Tibial artery (tissue), 4 donors: ENCODE data around the gene CIDEB.
A peak's percentile ranks its signal among the peaks of the same experiment; 100 is the strongest.
"Not testable (repeated sequence)": the region's sequence is repeated elsewhere in the genome, so short reads cannot be mapped to it uniquely, and the experiment has no call there.

Source experiments
- DNase-seq, 2 donors: peaks; one replicate each; pipeline ENCODE4 v3.0.0-alpha.2; 2019
- H3K27ac ChIP-seq, 2 donors: fragments of 200-600 bp; sonication (generic) in 1 of 2; 1 replicate in 1 of 2; 2 replicates in 1 of 2; pipeline ENCODE4 v1.5.1; 2018 to 2019; ENCODE audit warnings: mild to moderate bottlenecking in 1 of 2
- H3K27me3 ChIP-seq, 2 donors: fragments of 200-600 bp; sonication (generic) in 1 of 2; one replicate each; pipeline versions ENCODE4 v1.5.1 to v1.6.0; 2016 to 2019
- H3K36me3 ChIP-seq, 3 donors: fragments of 200-600 bp; sonication (generic) in 2 of 3; one replicate each; pipeline ENCODE4 v1.5.1; 2016 to 2019; ENCODE audit warnings: mild to moderate bottlenecking in 2 of 3
- H3K4me1 ChIP-seq, 4 donors: fragments of 200-600 bp; sonication (generic) in 2 of 4; 1 replicate in 3 of 4; 2 replicates in 1 of 4; pipeline ENCODE4 v1.5.1; 2016 to 2019
- H3K4me3 ChIP-seq, 2 donors: fragments of 200-600 bp; sonication (generic) in 1 of 2; 1 replicate in 1 of 2; 2 replicates in 1 of 2; pipeline ENCODE4 v1.5.1; 2018 to 2019; ENCODE audit warnings: mild to moderate bottlenecking in 2 of 2
- H3K9me3 ChIP-seq, 3 donors: fragments of 200-600 bp; sonication (generic) in 1 of 3; one replicate each; pipeline ENCODE4 v1.5.1; 2016 to 2019
- intact Hi-C: fragments of 100-400 bp; cut with DNase I; formaldehyde crosslinking; loops from one replicate; pipeline ENCODE4 v1.15.0; 2023; ENCODE audit warnings: low total_unique reads
- TF ChIP-seq, protein P1 (sequence below), 2 experiments: fragments of 200-600 bp in 1 of 2; fragments of 450-650 bp in 1 of 2; IDR thresholded peaks; one replicate each; pipeline ENCODE4 v1.5.1; 2017 to 2019; ENCODE audit warnings: antibody characterized with exemption in 2 of 2, mild to moderate bottlenecking in 1 of 2, moderate library complexity in 1 of 2

The CIDEB gene, protein sequence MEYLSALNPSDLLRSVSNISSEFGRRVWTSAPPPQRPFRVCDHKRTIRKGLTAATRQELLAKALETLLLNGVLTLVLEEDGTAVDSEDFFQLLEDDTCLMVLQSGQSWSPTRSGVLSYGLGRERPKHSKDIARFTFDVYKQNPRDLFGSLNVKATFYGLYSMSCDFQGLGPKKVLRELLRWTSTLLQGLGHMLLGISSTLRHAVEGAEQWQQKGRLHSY

DNA sequence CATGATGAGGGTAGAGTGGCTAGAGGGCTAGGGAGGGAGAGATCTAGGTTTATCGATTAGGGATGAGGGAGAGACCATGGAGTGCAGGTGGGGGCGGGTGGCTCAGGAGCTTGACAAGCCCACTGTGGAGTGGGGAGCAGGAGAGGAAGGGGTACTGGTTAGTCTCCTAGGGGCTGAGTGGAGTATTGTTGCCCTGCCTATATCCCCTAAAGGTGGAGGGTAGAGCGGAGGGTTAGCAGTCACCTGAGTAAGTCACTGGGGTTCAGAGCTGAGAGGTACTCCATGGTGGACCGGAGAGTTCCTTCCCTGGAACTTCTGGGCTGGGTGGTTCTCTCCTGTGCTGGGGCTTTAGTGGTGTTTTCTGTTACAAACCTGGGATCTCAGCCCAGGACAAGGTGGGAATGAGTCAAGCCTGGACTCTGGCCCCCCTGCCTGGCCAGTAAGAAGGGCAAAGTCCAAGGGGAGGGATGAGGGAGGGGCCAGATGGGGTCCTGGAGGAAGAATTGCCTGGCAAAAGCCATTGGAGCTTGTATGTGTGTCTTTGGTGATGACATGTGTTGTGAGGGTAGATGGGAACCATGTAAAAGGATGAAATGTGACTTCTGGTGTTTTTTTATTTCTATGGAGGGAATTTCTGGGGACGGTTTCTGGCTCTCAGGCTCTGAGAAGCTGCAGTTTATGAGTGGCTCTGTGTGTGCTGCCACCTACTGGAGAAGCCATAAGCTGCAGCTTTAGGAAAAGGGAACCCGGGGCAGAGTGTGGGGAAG, at the start of gene CIDEB:
CIDEB (minus strand) TSS at position 403 of the 767 bp plus-strand sequence; CDS start at position 284, 119 bp downstream.
- DNase-seq: peak in 1 of 2 donors; percentile 61
- peaks cover 37 to 51% (median 46%) of the 10 kb centered on the region in 3 donors for H3K36me3 ChIP-seq
- TF ChIP-seq, protein P1, sequence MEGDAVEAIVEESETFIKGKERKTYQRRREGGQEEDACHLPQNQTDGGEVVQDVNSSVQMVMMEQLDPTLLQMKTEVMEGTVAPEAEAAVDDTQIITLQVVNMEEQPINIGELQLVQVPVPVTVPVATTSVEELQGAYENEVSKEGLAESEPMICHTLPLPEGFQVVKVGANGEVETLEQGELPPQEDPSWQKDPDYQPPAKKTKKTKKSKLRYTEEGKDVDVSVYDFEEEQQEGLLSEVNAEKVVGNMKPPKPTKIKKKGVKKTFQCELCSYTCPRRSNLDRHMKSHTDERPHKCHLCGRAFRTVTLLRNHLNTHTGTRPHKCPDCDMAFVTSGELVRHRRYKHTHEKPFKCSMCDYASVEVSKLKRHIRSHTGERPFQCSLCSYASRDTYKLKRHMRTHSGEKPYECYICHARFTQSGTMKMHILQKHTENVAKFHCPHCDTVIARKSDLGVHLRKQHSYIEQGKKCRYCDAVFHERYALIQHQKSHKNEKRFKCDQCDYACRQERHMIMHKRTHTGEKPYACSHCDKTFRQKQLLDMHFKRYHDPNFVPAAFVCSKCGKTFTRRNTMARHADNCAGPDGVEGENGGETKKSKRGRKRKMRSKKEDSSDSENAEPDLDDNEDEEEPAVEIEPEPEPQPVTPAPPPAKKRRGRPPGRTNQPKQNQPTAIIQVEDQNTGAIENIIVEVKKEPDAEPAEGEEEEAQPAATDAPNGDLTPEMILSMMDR (IDR thresholded peaks at IDR 0.05): peak; percentile 71 to 90
- H3K4me1 ChIP-seq: peaks cover 0 to 29% (median 16%) of the 10 kb centered on the region in 4 donors
- intact Hi-C loops: no loop called here
- no peak within 1 kb of the TSS for H3K4me3 ChIP-seq
- H3K27ac ChIP-seq: no peak within 1 kb of the TSS
- no peaks in the 10 kb centered on the region for H3K27me3 ChIP-seq
- no peaks in the 10 kb centered on the region for H3K9me3 ChIP-seq

DNA sequence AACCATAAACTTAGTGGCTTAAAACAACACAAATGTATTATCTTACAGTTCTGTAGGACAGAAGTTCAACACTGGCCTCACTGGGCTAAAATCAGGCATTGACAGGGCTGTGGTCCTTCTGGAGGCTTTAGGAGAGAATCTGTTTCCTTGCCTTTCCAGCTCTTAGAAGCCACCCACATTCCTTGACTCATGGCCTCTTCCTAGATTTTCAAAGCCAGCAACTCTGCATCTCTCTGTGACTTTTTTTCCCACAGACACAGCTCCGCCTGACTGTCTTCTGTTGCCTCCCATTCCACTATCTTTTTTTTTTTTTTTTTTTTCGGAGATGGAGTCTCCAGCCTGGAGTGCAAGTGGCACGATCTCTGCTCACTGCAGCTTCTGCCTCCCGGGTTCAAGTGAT, 48.4 kb upstream of the CIDEB start:
- intact Hi-C loops: no loop called here
- DNase-seq: no peak
- H3K27me3 ChIP-seq: peaks cover 0 to 30% of the 10 kb centered on the region in 2 donors
- H3K4me3 ChIP-seq: no peak overlapping the region
- H3K9me3 ChIP-seq: no peaks in the 10 kb centered on the region
- H3K27ac ChIP-seq: no peak overlapping the region
- no peaks in the 10 kb centered on the region for H3K4me1 ChIP-seq
- TF ChIP-seq, protein P1 (IDR thresholded peaks at IDR 0.05): no peak
- no peaks in the 10 kb centered on the region for H3K36me3 ChIP-seq

DNA sequence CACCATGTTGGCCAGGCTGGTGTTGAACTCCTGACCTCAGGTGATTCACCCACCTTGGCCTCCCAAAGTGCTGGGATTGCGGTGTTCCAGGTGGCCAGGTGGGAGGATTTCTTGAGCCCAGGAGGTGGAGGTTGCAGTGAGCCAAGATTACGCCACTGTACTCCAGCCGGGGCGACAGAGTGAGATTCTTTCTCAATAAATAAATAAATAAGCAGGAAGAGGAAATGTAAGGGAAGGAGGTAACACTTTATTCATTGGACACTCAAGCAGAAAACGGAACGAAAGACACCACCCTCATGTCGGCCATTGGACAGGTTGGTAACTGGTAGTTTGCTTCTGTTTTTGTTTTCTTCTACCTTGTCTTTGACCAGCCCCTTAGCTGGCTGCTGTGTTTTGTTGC, 47.2 kb upstream of the CIDEB start:
- intact Hi-C loops: no loop called here
- TF ChIP-seq, protein P1 (IDR thresholded peaks at IDR 0.05): no peak
- H3K27me3 ChIP-seq: peaks cover 0 to 34% of the 10 kb centered on the region in 2 donors
- H3K4me3 ChIP-seq: no peak overlapping the region
- no peaks in the 10 kb centered on the region for H3K9me3 ChIP-seq
- no peak overlapping the region for H3K27ac ChIP-seq
- H3K36me3 ChIP-seq: no peaks in the 10 kb centered on the region
- no peaks in the 10 kb centered on the region for H3K4me1 ChIP-seq
- no peak for DNase-seq

DNA sequence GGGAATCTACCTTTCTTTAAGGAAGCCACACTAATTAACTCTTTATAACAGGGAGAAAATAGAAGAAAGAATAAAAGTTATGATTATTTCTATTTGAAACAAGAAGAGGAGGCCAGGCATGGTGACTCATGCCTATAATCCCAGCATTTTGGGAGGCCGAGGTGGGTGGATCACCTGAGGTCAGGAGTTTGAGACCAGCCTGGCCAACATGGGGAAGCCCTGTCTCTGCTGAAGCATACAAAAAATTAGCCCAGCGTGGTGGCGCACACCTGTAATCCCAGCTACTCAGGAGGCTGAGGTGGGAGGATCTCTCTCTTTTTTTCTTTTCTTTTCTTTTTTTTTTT, 46.7 kb upstream of the CIDEB start:
- H3K9me3 ChIP-seq, H3K36me3 ChIP-seq, H3K4me1 ChIP-seq, H3K4me3 ChIP-seq, intact Hi-C loops, H3K27ac ChIP-seq, DNase-seq: not testable (repeated sequence)
- peaks cover 0 to 34% of the 10 kb centered on the region in 2 donors for H3K27me3 ChIP-seq

DNA sequence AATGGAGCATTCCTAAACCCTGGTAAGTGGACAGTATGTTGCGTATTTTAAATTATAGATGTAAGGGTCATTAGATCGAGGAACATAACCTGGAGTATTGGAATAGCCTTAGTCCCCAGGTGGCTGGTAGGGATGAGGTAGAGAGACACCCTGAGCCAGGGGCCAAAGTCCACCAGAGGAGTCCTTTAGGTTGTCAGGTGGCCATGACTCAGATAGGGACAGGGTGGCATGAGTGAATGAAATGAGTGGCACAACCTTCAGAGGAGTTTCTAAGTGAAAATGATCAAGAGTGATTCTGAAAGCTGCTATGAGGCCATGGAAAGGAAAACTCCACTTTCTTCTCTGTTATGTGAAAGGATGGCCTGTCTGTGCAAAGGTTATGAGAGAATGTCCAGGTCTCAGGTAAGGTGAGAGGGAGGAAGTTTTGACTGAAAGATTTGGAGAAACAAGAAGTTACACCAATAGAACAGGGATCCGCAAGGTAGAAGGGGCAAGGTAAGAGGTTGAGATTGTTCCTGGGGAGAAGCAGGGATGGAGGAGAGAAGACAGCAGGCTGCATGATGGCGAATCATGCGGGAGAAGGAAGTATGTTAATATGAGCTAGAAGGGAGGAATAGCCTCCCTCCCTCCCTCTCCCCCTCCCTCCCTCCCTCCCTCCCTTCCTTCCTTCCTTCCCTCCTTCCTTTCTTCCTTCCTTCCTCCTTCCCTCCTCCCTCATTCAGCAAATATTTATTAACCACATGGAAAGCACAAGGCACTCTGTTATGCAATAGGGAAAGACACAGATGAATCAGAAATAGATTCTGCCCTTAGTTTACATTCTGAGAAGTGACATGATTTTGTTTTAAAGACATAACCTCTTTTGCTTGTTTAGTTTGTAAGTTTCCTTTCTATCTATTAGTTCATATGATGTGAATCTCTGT, 46.0 kb upstream of the CIDEB start:
- H3K27ac ChIP-seq: no peak overlapping the region

More for the DNA sequence above, 46.0 kb upstream of the CIDEB start:
- TF ChIP-seq, protein P1 (IDR thresholded peaks at IDR 0.05): no peak
- Histone ChIP-seq H3K36me3 (no peaks in the 10 kb centered on the region), H3K27me3 (peaks cover 0 to 34% of the 10 kb centered on the region in 2 donors), H3K4me1 (no peaks in the 10 kb centered on the region), H3K4me3 (no peak overlapping the region), H3K9me3 (no peaks in the 10 kb centered on the region)
- no peak for DNase-seq
- intact Hi-C loops: no loop called here
